HepG2 (cell line): ENCODE measurements around the gene HAUS5. TPM values are rescaled to one million over a fixed set of nuclear protein-coding genes. Genes with fewer than 3 reads are reported as not detected.

ENCODE experiments used
- ATAC-seq: fragments of 200-7000 bp; cut with Tn5 transposase; 3 replicates; pipeline ENCODE4 v1.9.1; 2020; ENCODE audit warnings: mild to moderate bottlenecking, moderate library complexity
- Bru-seq: library from RNA; stranded (reverse); fragments of 400-500 nt; gene quantifications from one replicate; lab custom pipeline; 2021; lab: Mats Ljungman, UMichigan
- BruChase-seq, 2 experiments: library from RNA; stranded (reverse); fragments of 400-500 nt; gene quantifications; one replicate each; lab custom pipeline; 2021; lab: Mats Ljungman, UMichigan
- BruUV-seq: library from RNA; stranded (reverse); fragments of 400-500 nt; replicated peaks from 2 replicates; lab custom pipeline; 2021; lab: Mats Ljungman, UMichigan
- CTCF ChIA-PET: fragments of 300-600 bp; formaldehyde crosslinking; extraction: SDS; loops from one replicate; lab custom pipeline; 2021; ENCODE audit warnings: low total read pairs, inconsistent platforms, low intra/inter-chr PET ratio; lab: Yijun Ruan, JAX
- POLR2A ChIA-PET: fragments of 350-600 bp; sonication (Branson Sonifier 250); formaldehyde crosslinking; loops from one replicate; lab custom pipeline; 2020; ENCODE audit warnings: antibody characterized with exemption, inconsistent platforms; lab: Yijun Ruan, JAX
- DNase-seq: peaks from one replicate; pipeline ENCODE4 v3.0.0-alpha.2; 2015; ENCODE audit warnings: low spot score
- FAIRE-seq: peaks from 3 replicates; lab custom pipeline; 2011; peaks lifted over from hg19 to GRCh38; lab: Jason Lieb, UNC
- H2AFZ ChIP-seq: one replicate; pipeline ENCODE4 v1.6.1; 2011; ENCODE audit warnings: low read length, inconsistent platforms
- H3K27ac ChIP-seq: fragments of 300-600 bp; 3 replicates; pipeline ENCODE4 v1.8.0; 2011; ENCODE audit warnings: mixed run types, mild to moderate bottlenecking, mixed read lengths, low read length, inconsistent platforms; ENCODE audit not compliant: insufficient read depth; ENCODE audit errors: extremely low read length
- H3K27me3 ChIP-seq, 2 experiments: fragments of 200-600 bp in 1 of 2; 2 replicates in 1 of 2; 3 replicates in 1 of 2; pipeline versions ENCODE4 v1.6.0 to v1.8.0; 2011; ENCODE audit warnings: low read length in 2 of 2, mild to moderate bottlenecking in 2 of 2, moderate library complexity in 2 of 2, inconsistent platforms in 1 of 2; ENCODE audit not compliant: insufficient read depth in 2 of 2, control insufficient read depth in 1 of 2
- H3K36me3 ChIP-seq, 2 experiments: fragments of 200-600 bp in 1 of 2; replicated peaks in 1 of 2; 2 replicates in 1 of 2; 3 replicates in 1 of 2; pipeline versions ENCODE4 v1.5.1 to v1.8.0; 2011; ENCODE audit warnings: low read length in 2 of 2, inconsistent platforms in 1 of 2; ENCODE audit not compliant: insufficient read depth in 2 of 2, control insufficient read depth in 1 of 2
- H3K4me1 ChIP-seq: 2 replicates; pipeline ENCODE4 v1.5.1; 2012; ENCODE audit warnings: low read length, inconsistent platforms; ENCODE audit not compliant: insufficient read depth
- H3K4me2 ChIP-seq: 2 replicates; pipeline ENCODE4 v1.6.0; 2011; ENCODE audit warnings: low read depth, low read length, inconsistent platforms
- H3K4me3 ChIP-seq, 3 experiments: fragments of 200-600 bp in 1 of 3; sonication (generic), shearing (Covaris generic) in 1 of 3; replicated peaks in 1 of 3; 2 replicates each; pipeline ENCODE4 v1.5.1; 2011 to 2016; ENCODE audit warnings: low read length in 3 of 3, inconsistent platforms in 2 of 3, low read depth in 2 of 3, mild to moderate bottlenecking in 2 of 3, control low read depth in 1 of 3, mixed read lengths in 1 of 3; ENCODE audit not compliant: insufficient read depth in 1 of 3
- H3K79me2 ChIP-seq: one replicate; pipeline ENCODE4 v1.6.1; 2011; ENCODE audit warnings: low read length, inconsistent platforms; ENCODE audit not compliant: insufficient read depth
- H3K9ac ChIP-seq: 2 replicates; pipeline ENCODE4 v1.6.0; 2011; ENCODE audit warnings: mild to moderate bottlenecking, low read depth, low read length, inconsistent platforms; ENCODE audit not compliant: insufficient read depth
- H3K9me3 ChIP-seq: 2 replicates; pipeline ENCODE4 v1.5.1; 2012; ENCODE audit warnings: mild to moderate bottlenecking, low read length
- H4K20me1 ChIP-seq: 2 replicates; pipeline ENCODE4 v1.6.0; 2011; ENCODE audit warnings: inconsistent platforms, mild to moderate bottlenecking, low read length, moderate library complexity; ENCODE audit not compliant: insufficient read depth
- ATF3 ChIP-seq: sonication (generic); formaldehyde crosslinking; IDR thresholded peaks from 2 replicates; pipeline ENCODE4 v1.4.0; 2020; ENCODE audit warnings: missing genetic modification reagents
- GATAD1 ChIP-seq: IDR thresholded peaks from 2 replicates; pipeline ENCODE4 v1.6.1; 2016; ENCODE audit warnings: missing genetic modification reagents, missing compliant biosample characterization
- KMT2A ChIP-seq: sonication (generic); formaldehyde crosslinking; IDR thresholded peaks from 2 replicates; pipeline ENCODE4 v1.4.0; 2020; ENCODE audit warnings: missing genetic modification reagents
- NFKBIZ ChIP-seq: IDR thresholded peaks from 2 replicates; pipeline ENCODE4 v1.6.1; 2018; ENCODE audit warnings: missing genetic modification reagents, missing compliant biosample characterization
- NKX3-1 ChIP-seq: sonication (generic); formaldehyde crosslinking; IDR thresholded peaks from 2 replicates; pipeline ENCODE4 v1.5.0; 2020; ENCODE audit warnings: missing genetic modification reagents
- ZBTB39 ChIP-seq: sonication (generic); formaldehyde crosslinking; IDR thresholded peaks from 2 replicates; pipeline ENCODE4 v1.5.0; 2020; ENCODE audit warnings: missing genetic modification reagents
- ZNF547 ChIP-seq: sonication (generic); formaldehyde crosslinking; IDR thresholded peaks from 2 replicates; pipeline ENCODE4 v1.5.1; 2020; ENCODE audit warnings: mild to moderate bottlenecking, missing genetic modification reagents
- ZSCAN25 ChIP-seq: sonication (generic); formaldehyde crosslinking; IDR thresholded peaks from 2 replicates; pipeline ENCODE4 v1.8.0; 2022; ENCODE audit warnings: mild to moderate bottlenecking, missing genetic modification reagents
- WGBS: methylation state at CpG from one replicate; pipeline ENCODE4 v1.1.6; 2017; ENCODE audit warnings: low lambda C conversion rate; 5-methylcytosine and 5-hydroxymethylcytosine counted together
- in situ Hi-C: cut with HindIII; loops from 2 replicates; pipeline ENCODE4 v1.10.0; 2017; ENCODE audit warnings: low pct_unique_long_range_greater_than_20kb; ENCODE audit not compliant: extremely low pct_ligation_motif_present
- intact Hi-C: fragments of 100-400 bp; cut with micrococcal nuclease; formaldehyde crosslinking; loops from one replicate; pipeline ENCODE4 v1.10.0; 2022; ENCODE audit not compliant: unreplicated experiment
- long read RNA-seq, 2 experiments: library from RNA in 1 of 2; library from polyadenylated mRNA in 1 of 2; stranded (forward) in 1 of 2; unstranded in 1 of 2; transcript quantifications; one replicate each; pipeline ENCODE4 v2.0.0, GENCODE V29; 2019 to 2022
- polyA minus RNA-seq, 3 experiments: library from RNA; depleted of rRNA, polyadenylated mRNA; stranded (reverse); fragments of >200 nt; gene quantifications; 2 replicates each; pipeline ENCODE4 v1.2.3, GENCODE V29; 2011; ENCODE audit warnings: low replicate concordance in 1 of 3
- polyA plus RNA-seq, 8 experiments: library from polyadenylated mRNA; depleted of rRNA in 3 of 8; stranded (reverse) in 7 of 8; unstranded in 1 of 8; fragments of >200 nt; fragmentation: Illumina TruSeq in 4 of 8; extraction: Trizol in 4 of 8; gene quantifications; 2 replicates each; pipeline versions ENCODE4 v1.2.1 to v1.2.3, GENCODE V29; 2011 to 2016; ENCODE audit warnings: low read depth in 4 of 8, missing spikeins in 1 of 8, mixed read lengths in 1 of 8; ENCODE audit not compliant: insufficient read depth in 1 of 8
- total RNA-seq, 5 experiments: library from RNA; depleted of rRNA; stranded (reverse); fragments of >200 nt; fragmentation: Illumina TruSeq; extraction: Trizol; gene quantifications; 2 replicates each; pipeline ENCODE4 v1.2.3, GENCODE V29; 2016; ENCODE audit warnings: low read depth in 1 of 5
- TF ChIP-seq, protein P1 (sequence below): sonication (generic); formaldehyde crosslinking; IDR thresholded peaks from 2 replicates; pipeline ENCODE4 v1.8.1; 2023; ENCODE audit warnings: mild to moderate bottlenecking, missing genetic modification reagents
- TF ChIP-seq, protein P2 (sequence below): sonication (generic); formaldehyde crosslinking; conservative IDR thresholded peaks from 2 replicates; pipeline ENCODE4 v1.5.0; 2020; ENCODE audit warnings: missing genetic modification reagents

HAUS5 gene
- total RNA-seq (2016; rRNA removed; fragmentation: Illumina TruSeq; extraction: Trizol) (9.2 and 17.7 TPM in 2 replicates), polyA plus RNA-seq (2011; rRNA removed) (10.3 and 11.1 TPM in 2 replicates), polyA minus RNA-seq (2011; rRNA and poly(A)+ RNA removed; ENCODE audit: low replicate concordance) (4.9 and 17.6 TPM in 2 replicates), Bru-seq, nascent RNA (percentile 49 among the genes with signal in this experiment), BruChase-seq, experiment 1, labeled RNA remaining after a 6-hour chase (percentile 61 among the genes with signal in this experiment), BruChase-seq, experiment 2, labeled RNA remaining after a 2-hour chase (percentile 53 among the genes with signal in this experiment)
- 1.0 and 1.2 TPM in 2 replicates for total RNA-seq (2016; cell fraction: cytosol; rRNA removed; fragmentation: Illumina TruSeq; extraction: Trizol; ENCODE audit: low read depth)
- total RNA-seq (2016; cell fraction: insoluble cytoplasmic fraction; rRNA removed; fragmentation: Illumina TruSeq; extraction: Trizol) = 8.0 and 19.2 TPM in 2 replicates
- total RNA-seq (2016; cell fraction: membrane; rRNA removed; fragmentation: Illumina TruSeq; extraction: Trizol) = 2.8 and 3.4 TPM in 2 replicates
- total RNA-seq (2016; cell fraction: nucleus; rRNA removed; fragmentation: Illumina TruSeq; extraction: Trizol) = 21.5 and 24.6 TPM in 2 replicates
- polyA plus RNA-seq (2011; cell fraction: cytosol; rRNA removed) = 2.0 and 4.0 TPM in 2 replicates
- polyA plus RNA-seq (2011; cell fraction: nucleus; rRNA removed) = 106 and 171 TPM in 2 replicates
- polyA plus RNA-seq (2012) = 8.5 and 13.3 TPM in 2 replicates
- polyA plus RNA-seq (2016; cell fraction: cytosol; fragmentation: Illumina TruSeq; extraction: Trizol; ENCODE audit: low read depth) = 1.4 and 1.5 TPM in 2 replicates
- 10.5 and 11.3 TPM in 2 replicates for polyA plus RNA-seq (2016; cell fraction: insoluble cytoplasmic fraction; fragmentation: Illumina TruSeq; extraction: Trizol; ENCODE audit: low read depth)
- 3.2 and 3.7 TPM in 2 replicates for polyA plus RNA-seq (2016; cell fraction: membrane; fragmentation: Illumina TruSeq; extraction: Trizol; ENCODE audit: low read depth)
- polyA plus RNA-seq (2016; cell fraction: nucleus; fragmentation: Illumina TruSeq; extraction: Trizol; ENCODE audit: insufficient read depth, low read depth) = 82.3 and 83.1 TPM in 2 replicates
- 2.4 and 3.0 TPM in 2 replicates for polyA minus RNA-seq (2011; cell fraction: cytosol; rRNA and poly(A)+ RNA removed)
- 11.8 and 13.6 TPM in 2 replicates for polyA minus RNA-seq (2011; cell fraction: nucleus; rRNA and poly(A)+ RNA removed)
- long read RNA-seq, experiment 1, full-length matches to known transcripts = 7 of 12 reads
- long read RNA-seq, experiment 1, partial matches to known transcripts = 3 of 12 reads
- long read RNA-seq, experiment 1, other reads (novel, unspliced or antisense) = 2 of 12 reads
- long read RNA-seq, experiment 2, full-length matches to known transcripts = 8 of 14 reads
- long read RNA-seq, experiment 2, partial matches to known transcripts = 0 of 14 reads
- long read RNA-seq, experiment 2, other reads (novel, unspliced or antisense) = 6 of 14 reads

GRCh38 chr19:35612559-35613321 lies at the start of gene HAUS5:
Gene HAUS5, plus strand, starts transcription at chr19:35612735. Its CDS starts 60 bp downstream, at chr19:35612795.
- peak within 1 kb of the TSS; percentile 100 for H3K4me2 ChIP-seq
- ChIA-PET POLR2A (interaction anchor here (0.8 to 1.4 kb wide), 8 partner anchors 9 to 128 kb away, joined by 3 to 5 read pairs (median 4); partner anchors contain the start of genes COX6B1 and RBM42), CTCF (no interaction called here)
- ATAC-seq = peak; percentile 91
- peaks cover 24% of the 10 kb centered on the region for H3K4me1 ChIP-seq
- WGBS = 3% methylated on average over 6 of the region's 47 CpGs
- no peaks in the 10 kb centered on the region for H3K79me2 ChIP-seq
- peak within 1 kb of the TSS; percentile 66 for H2AFZ ChIP-seq
- H3K9ac ChIP-seq = peak within 1 kb of the TSS; percentile 84
- H4K20me1 ChIP-seq = no peaks in the 10 kb centered on the region
- in situ Hi-C loops (no loop called here), intact Hi-C loops (loop anchor here (10.0 kb wide), 1 partner anchor 58 kb away; no protein-coding TSS in a partner anchor)
- DNase-seq = peak; percentile 83
- FAIRE-seq = peak; percentile 77
- peaks cover 3 to 14% of the 10 kb centered on the region in 2 experiments; a peak in 3 of 5 replicates for H3K36me3 ChIP-seq
- peak within 1 kb of the TSS; percentile 64 to 80 (median 67) for H3K4me3 ChIP-seq
- peaks cover 6% of the 10 kb centered on the region; the same call in 1 of the 2 replicates for H3K9me3 ChIP-seq
- BruUV-seq = no TSS peak
- H3K27ac ChIP-seq = peak within 1 kb of the TSS; percentile 53
- H3K27me3 ChIP-seq = no peaks in the 10 kb centered on the region; a peak in 1 of 5 replicates
- 0 out of 2 replicates have a peak, but pooled peaks have one; percentile 42 for TF ChIP-seq NFKBIZ (CRISPR knock-in tag)
- TF ChIP-seq, protein P1, sequence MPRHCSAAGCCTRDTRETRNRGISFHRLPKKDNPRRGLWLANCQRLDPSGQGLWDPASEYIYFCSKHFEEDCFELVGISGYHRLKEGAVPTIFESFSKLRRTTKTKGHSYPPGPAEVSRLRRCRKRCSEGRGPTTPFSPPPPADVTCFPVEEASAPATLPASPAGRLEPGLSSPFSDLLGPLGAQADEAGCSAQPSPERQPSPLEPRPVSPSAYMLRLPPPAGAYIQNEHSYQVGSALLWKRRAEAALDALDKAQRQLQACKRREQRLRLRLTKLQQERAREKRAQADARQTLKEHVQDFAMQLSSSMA (CRISPR knock-in tag) = no peak
- TF ChIP-seq ZBTB39 = no peak
- TF ChIP-seq ZSCAN25 (CRISPR knock-in tag) = 0 out of 2 replicates have a peak, but pooled peaks have one; percentile 16
- peak; percentile 39; the same call in 1 of the 2 replicates for TF ChIP-seq ZNF547 (CRISPR knock-in tag)
- peak; percentile 71; the same call in 1 of the 2 replicates for TF ChIP-seq ATF3 (CRISPR knock-in tag)
- TF ChIP-seq NKX3-1 (CRISPR knock-in tag) = no peak; the same call in 1 of the 2 replicates
- TF ChIP-seq GATAD1 (CRISPR knock-in tag) = peak; percentile 96
- TF ChIP-seq, protein P2, sequence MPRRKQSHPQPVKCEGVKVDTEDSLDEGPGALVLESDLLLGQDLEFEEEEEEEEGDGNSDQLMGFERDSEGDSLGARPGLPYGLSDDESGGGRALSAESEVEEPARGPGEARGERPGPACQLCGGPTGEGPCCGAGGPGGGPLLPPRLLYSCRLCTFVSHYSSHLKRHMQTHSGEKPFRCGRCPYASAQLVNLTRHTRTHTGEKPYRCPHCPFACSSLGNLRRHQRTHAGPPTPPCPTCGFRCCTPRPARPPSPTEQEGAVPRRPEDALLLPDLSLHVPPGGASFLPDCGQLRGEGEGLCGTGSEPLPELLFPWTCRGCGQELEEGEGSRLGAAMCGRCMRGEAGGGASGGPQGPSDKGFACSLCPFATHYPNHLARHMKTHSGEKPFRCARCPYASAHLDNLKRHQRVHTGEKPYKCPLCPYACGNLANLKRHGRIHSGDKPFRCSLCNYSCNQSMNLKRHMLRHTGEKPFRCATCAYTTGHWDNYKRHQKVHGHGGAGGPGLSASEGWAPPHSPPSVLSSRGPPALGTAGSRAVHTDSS (CRISPR knock-in tag) = no peak
- peak; percentile 87 for TF ChIP-seq KMT2A (CRISPR knock-in tag)
